GM18507 (cell line): Measurements from ENCODE around the gene E2F7.

Experiments
- DNase-seq: peaks from one replicate; pipeline ENCODE4 v3.0.0; 2011; ENCODE audit warnings: low read depth; ENCODE audit not compliant: insufficient read length; ENCODE audit errors: extremely low spot score
- FAIRE-seq: peaks from 2 replicates; lab custom pipeline; 2011; peaks lifted over from hg19 to GRCh38; lab: Jason Lieb, UNC

Gene E2F7

GRCh38 chr12:76980196-76980595 is 85.2 kb downstream of the E2F7 start:
- DNase-seq (no peak), FAIRE-seq (no peak)

DNA sequence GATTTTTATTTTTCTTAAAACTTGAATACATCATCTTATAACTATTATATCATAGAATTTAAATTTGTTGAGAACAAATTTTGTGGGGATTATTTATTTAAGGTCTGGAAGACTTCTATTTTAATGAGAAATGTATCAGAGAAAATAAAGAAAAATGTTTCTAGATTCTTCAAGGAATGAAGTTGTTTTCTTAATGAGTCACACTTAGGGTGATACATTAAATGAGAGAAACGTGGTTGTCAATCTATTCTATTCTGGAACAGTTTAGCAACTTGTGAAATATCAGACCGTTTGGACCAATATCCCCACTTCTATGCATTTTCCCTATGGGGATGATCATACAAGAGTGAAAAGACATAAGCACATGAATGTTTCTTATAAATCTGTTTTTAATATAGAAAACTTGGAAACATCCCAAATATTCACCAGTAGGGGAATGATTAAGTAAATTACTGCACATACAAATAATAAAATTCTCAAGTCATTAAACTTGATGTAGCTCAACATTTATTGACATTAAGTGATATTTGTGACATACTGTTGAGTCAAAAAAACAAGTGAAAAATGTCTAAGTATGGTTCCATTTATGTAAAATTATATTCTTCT is 88.5 kb downstream of the E2F7 start:
- no peak for FAIRE-seq

More for the DNA sequence above, 88.5 kb downstream of the E2F7 start:
- DNase-seq = no peak
